Cortex of kidney (tissue), 1 donor: ENCODE results near the gene FGF21.
"Not testable (repeated sequence)": the region's sequence is repeated elsewhere in the genome, so short reads cannot be mapped to it uniquely, and the experiment has no call there.

ENCODE experiments used
- DNase-seq: peaks from one replicate; lab custom pipeline; 2025; lab: John Stamatoyannopoulos, UW

Gene FGF21

DNA sequence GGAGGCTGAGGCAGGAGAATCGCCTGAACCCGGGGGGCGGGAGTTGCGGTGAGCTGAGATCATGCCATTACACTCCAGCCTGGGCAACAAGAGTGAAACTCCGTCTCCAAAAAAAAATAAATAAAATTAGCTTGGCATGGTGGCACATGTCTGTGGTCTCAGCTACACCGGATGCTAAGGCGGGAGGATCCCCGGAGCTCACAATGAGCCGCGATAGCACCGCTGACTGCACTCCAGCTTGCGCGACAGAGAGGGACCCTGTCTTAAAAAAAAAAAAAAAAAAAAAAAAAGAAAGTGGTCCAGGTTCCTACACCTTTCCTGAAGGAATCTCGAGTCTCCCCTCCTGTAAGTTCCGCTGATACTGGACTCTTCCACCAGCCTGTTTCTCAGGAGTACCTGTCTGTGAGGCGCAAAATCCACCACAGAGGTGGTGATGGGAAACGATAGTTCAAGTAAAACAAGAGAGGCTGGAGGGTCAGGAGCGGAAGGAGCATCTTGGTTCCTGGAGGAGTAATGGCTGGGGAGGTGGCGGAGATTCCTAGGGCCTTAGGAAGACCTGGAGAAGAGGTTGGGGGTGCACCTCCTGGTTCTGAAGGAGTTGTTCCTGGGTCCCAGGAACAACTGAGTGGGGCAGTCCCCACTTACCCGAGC, 3.4 kb upstream of the FGF21 start:
- DNase-seq: no peak

DNA sequence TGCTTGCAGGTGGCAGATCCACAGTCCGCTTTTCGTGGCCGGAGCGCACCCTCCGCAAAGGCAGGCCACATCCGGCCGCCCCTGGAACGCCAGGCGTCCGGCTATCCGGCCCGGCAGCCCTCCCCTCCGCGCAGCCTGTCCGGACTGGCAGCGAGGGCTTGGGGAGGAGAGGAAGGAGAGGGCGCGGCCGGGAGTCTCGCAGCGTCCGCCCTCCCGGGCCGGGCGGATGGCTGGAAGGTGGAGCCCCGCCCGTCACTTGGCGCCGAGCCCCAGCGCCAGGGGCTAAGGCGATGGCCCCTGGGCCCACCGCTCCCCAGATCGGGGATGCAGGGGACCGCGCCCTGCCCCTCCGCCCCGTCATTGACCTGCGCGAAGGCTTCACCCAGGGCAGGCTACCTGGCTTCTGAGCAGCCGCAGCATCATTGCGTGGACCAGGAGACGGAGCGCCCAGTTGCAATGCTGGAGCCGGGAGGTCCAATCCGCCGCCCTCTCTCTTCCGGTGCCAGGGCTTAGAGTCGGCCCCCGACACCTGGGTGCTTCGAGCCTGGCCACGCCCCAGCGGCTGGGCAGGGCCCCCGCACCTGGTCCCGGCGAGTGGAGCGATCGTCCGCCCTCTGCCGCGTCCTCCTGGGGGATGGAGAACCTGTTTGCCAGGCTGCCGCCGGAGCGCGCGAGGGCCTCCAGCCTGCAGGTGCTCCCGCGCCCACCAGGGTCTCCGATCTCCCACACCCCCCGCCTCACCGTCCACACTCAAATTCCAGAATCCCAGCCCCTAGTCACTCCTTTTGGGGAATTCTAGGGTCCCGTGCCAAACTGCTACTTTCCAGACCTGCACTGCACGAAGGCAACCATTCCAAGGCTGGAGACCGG, 2.6 kb upstream of the FGF21 start, which contains the start of gene FUT1:
Gene FUT1 (minus strand): TSS at position 146 of the 870 bp plus-strand sequence. CDS start 1,360 bp downstream, outside the sequence.
- DNase-seq: no peak

DNA sequence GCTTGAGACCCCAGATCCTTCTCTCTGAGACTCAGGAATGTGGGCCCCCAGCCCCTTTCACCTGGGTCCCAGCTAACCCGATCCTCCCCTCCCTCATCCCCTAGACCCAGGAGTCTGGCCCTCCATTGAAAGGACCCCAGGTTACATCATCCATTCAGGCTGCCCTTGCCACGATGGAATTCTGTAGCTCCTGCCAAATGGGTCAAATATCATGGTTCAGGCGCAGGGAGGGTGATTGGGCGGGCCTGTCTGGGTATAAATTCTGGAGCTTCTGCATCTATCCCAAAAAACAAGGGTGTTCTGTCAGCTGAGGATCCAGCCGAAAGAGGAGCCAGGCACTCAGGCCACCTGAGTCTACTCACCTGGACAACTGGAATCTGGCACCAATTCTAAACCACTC, 463 bp downstream of the FGF21 start:
- DNase-seq: no peak

DNA sequence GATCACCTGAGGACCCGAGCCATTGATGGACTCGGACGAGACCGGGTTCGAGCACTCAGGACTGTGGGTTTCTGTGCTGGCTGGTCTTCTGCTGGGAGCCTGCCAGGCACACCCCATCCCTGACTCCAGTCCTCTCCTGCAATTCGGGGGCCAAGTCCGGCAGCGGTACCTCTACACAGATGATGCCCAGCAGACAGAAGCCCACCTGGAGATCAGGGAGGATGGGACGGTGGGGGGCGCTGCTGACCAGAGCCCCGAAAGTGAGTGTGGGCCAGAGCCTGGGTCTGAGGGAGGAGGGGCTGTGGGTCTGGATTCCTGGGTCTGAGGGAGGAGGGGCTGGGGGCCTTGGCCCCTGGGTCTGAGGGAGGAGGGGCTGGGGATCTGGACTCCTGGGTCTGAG, 888 bp downstream of the FGF21 start:
- no peak for DNase-seq

DNA sequence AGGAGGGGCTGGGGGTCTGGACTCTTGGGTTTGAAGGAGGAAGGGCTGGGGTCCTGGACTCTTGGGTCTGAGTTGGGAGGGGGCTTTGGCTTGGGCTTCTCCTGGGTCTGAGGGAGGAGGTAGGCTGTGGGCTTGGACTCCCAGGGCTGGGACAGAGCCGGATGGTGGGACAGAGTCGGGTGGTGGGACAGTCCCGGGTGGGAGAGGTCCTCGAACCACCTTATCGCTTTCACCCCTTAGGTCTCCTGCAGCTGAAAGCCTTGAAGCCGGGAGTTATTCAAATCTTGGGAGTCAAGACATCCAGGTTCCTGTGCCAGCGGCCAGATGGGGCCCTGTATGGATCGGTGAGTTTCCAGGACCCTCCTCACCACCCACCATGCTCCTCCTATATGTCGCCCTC, 1.4 kb downstream of the FGF21 start:
- no peak for DNase-seq

DNA sequence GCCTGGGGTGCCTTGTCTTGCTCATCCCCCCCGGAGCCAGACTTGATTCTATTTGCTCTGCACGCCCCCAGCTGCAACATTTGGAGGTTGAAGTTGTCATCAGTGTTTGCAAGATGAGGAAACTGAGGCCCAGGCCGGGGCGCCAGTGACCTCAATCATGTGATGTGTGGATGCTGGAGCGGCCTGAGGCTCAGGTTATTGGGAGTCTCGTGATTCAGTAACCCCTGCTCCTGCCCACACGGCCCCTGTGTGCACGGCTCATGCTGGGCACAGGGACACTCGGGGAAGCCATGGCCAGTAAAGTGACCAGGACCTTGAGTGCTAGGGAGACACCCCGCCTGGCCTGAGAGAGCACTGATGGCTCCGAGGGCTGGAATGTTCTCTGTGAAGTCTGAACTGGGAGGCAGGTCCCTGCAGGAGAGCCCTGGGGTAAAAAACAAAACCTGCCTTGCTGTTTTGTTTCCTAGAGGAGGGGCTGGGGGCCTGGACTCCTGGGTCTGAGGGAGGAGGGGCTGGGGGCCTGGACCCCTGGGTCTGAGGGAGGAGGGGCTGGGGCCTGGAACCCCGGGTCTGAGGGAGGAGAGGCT, 1.9 kb downstream of the FGF21 start:
- no peak for DNase-seq

DNA sequence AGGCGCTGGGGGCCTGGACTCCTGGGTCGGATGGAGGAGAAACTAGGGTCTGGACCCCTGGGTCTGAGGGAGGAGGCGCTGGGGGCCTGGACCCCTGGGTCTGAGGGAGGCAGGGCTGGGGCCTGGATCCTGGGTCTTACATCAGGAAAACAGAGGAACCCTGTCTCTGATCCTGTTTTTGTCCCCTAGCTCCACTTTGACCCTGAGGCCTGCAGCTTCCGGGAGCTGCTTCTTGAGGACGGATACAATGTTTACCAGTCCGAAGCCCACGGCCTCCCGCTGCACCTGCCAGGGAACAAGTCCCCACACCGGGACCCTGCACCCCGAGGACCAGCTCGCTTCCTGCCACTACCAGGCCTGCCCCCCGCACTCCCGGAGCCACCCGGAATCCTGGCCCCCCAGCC, 2.4 kb downstream of the FGF21 start:
- DNase-seq: no peak

DNA sequence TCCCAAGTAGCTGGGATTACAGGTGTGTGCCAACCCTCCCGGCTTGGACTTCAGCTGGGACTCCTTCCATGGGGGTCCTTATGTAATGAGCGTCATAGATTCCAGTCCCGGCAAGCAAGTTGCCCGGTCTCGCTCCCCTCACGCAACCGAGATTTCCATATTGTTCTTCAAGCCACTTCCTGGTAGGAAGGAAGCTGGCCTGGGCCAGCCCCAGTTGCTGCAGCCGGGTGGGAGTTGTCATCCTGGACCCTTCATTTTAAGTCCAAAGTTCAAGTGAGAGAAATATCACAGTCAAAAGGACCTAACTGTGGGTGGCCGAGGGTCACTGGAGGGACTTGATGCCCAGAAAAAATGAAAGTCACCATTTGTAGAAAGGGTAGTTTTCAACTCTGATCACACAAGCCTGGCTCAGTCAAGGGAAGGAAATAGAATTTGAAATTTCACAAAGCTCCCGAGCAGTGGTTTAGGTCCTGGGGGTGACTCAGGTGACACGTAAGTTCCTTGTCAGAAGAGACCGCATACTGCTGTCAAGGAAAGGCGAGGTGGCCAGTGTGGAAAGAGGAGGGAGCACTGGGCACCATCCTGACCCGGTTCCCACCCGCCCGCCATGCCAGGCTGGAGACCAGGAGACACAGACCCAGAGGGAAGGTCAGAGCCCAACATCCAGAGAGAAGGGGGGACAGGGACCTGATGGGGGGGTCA, 5.3 kb downstream of the FGF21 start:
- DNase-seq: no peak

DNA sequence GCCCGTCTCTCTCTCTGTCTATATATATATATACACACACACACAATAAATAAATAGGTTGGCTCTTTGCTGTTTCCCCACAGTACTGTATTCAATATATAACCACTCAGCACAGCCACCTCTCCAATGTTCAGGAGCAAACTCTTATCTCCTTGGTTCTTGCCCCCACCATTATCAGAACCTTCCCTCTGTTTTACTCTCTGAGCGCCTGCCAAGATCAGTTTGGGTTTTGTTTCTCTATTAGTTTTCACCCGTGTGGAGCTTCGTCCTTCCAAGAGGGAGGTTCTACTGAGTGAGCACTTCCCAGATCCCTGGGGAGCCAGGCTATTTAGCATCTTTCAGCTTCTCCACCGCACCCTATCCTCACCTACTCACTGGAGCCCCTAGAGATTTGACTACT, 10.5 kb downstream of the FGF21 start:
- DNase-seq: not testable (repeated sequence)

DNA sequence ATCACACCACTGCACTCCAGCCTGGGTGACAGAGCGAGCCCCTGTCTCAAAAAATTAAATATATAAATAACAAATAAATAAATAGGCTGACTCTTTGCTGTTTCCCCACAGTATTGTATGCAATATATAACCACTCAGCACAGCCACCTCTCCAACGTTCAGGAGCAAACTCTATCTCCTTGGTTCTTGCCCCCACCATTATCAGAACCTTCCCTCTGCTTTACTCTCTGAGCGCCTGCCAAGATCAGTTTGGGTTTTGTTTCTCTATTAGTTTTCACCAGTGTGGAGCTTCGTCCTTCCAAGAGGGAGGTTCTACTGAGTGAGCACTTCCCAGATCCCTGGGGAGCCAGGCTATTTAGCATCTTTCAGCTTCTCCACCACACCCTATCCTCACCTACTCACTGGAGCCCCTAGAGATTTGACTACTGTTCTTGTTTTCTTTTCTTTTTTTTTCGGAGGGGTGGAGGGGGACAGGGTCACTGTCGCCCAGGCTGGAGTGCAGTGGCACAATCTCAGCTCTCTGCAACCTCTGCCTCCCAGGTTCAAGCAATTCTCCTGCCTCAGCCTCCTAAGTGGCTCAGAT, 12.9 kb downstream of the FGF21 start:
- not testable (repeated sequence) for DNase-seq

DNA sequence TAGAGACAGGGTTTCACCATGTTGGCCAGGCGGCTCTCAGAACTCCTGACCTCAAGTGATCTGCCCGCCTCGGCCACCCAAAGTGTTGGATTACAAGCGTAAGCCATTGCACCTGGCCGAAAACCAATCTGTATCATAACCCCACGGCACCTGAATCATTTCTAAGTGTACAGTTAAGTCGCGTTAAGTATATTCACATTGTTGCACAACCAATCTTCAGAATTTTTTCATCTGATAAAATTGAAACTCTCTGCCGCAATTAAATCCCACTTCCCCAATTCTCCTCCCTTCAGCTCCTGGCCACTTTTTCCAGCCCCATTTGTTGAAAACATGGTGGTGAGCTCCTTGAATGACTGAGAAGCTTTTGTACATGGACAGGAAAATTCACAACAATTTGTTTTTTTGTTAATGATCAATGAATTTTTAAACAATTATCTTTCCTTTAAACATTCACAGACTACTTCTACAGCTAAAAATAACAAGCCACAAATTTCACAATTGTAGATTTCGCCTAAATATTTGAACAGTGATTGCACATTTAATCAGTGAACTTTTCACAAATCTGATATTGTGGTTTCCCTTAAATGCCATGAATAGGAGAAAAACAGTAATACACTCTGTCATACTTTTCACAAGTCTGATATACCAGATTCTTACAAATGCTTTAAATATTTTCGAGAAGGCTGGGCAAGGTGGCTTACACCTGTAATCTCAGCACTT, 13.8 kb downstream of the FGF21 start:
- DNase-seq: no peak

DNA sequence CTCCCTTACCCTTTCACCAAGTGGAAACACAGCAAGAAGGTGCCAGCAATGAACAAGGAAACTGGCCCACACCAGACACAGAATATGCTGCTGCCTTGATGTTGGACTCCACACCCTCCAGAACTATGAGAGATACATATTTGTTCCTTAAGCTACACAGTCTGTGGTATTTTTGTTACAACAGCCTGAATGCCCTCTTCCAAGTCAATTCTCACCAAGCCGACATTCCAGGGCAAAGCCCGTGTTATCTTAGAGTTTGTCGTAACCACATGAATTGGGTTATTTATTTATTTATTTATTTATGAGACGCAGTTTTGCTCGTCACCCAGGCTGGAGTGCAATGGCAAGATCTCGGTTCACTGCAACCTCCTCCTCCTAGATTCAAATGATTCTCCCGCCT, 14.9 kb downstream of the FGF21 start:
- DNase-seq: no peak

DNA sequence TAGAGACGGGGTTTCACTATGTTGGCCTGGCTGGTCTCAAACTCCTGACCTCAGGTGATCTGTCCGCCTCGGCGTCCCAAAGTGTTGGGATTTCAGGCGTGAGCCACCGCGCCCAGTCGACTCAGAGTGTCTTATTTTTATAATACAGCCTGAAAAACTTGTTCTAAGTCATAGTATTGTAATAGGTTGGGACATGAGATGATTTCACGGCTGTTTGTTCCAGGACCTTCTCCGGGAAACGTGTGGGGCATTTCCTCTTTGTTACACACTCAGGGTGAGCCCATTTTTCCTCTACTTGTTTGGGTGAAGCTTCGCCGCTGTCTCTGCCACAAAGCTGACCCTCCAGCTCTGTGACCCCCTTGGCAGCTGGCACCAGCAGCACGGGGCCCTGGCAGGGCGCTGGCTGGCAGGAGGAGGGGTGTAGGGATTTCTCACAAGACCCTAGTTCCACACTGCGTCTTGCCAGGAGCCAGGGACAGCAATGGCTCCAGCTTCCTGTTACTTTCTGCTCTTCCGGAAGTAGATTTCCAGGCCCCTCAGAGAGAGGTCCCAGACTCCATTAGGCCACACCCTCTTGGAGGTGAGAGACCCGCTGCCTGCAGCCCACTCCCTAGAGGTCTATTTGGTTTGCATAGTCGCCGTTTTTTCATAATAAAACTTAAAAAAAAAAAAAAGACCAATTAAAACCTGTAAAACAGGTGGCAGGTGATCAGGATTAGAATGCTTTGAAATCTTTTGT, 15.6 kb downstream of the FGF21 start:
- DNase-seq: no peak

DNA sequence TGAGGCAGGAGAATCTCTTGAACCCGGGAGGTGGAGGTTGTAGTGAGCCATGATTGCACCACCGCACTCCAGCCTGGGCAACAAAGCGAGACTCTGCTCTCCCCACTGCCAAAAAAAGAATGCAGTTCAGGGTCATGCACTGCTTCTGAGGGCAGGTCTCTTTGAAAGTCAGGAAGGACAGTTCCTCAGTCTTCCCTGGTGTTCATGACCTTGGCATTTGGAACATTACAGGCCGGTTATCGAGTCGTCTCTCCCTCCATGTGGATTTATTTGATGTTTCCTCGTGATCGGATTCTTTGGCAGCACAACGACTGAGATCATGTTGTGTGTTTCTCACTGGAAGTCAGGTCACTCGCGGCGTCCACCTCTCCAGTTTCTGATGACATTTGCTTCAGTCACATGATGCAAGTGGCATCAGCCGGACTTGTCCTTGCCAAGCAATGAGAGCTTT, 17.2 kb downstream of the FGF21 start:
- DNase-seq: no peak

DNA sequence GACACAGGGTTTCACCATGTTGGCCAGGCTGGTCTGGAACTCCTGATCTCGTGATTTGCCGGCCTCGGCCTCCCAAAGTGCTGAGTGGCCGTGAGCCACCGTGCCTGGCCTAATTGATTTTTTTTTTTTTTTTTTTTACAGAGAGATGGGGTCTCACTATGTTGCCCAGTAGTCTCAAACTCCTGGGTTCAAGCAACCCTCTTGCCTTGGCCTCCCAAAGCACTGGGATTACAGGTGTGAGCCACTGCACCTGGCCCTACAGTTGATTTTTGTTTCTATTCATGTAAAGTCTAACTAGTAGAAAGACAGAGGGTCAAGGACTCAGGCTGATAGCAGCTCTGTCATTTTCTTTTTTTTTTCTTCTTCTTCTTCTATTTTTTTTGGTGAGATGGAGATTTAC, 21.8 kb downstream of the FGF21 start:
- DNase-seq: no peak

DNA sequence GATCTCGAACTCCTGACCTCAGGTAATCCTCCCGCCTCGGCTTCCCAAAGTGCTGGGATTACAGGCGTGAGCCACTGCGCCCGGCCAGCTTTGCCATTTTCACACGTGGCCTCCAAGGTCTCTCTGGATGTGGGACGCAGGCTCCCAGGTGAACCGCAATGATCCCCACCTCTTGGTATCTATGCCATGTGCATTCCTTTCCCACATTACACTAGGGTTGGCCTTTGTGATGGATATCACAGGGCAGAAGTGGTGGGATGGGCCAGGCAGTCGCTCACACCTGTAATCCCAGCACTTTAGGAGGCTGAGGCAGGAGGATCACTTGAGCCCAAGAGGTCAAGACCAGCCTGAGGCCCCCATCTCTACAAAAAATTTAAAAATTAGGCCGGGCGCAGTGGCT, 22.4 kb downstream of the FGF21 start:
- DNase-seq: no peak

DNA sequence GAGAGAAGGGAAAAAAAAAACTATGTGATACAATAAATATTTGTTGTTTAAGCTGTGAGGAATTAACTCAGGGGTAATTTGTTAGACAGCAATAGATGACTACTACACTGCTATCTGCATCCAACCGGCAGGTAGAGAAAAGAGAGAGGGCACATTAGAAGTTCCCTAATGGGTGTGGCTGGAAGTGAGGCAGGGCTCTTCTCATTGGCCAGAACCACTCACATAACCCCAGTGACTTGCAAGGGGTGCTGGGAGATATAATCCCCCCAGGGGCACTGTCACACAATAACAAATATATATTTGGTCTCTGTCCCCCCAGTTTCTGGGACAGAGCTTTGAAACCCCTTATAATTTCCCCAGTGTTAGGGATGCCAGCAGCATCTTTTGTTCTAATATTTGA, 24.3 kb downstream of the FGF21 start:
- DNase-seq: no peak

DNA sequence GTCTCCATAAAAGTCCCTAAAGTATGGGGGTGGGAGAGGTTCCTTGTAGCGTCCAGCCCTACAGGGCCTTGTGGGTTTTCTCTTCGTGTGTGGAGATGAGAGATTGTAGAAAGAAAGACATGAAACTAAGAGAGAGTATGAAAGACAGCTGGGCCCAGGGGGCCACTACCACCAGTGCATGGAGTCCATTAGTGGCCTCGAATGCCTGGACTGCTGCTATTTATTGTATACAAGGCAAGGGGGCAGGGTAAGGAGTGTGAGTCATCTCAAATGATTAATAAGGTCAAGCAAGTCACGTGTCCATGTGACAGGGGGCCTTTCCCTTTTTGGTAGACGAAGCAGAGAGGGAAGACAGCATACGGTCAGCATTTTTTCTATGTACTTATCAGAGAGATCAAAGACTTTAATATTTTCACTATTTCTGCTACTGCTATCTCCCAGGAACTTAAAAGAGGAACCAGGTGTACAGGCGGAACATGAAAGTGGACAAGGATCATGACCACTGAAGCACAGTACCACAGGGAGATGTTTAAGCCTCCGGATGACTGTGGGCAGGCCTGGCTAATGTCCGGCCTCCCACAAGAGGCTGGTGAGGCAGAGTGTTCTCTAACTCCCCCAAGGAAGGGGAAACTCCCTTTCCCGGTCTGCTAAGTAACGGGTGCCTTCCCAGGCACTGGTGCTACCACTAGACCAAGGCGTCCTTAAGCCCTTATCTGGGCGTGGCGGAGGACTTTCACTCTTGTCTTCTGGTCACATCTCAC, 25.5 kb downstream of the FGF21 start:
- DNase-seq: no peak

DNA sequence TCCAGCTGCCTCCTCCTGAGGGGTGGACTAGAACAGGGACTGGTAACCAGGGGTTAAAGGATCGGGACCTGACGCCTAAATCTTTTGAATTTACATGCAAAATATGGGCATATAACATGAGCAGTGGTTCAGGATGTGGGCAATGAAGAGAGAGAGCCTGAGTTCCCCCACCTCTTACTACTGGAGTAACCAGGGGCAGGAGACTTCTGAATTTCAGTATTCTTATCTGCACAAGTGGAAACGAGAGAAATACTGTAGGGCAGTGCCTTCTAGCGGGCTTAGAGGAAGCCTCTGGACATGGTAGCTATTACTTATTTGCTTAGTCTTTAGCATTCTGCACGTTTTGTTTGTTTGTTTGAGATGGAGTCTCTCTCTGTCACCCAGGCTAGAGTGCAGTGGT, 29.2 kb downstream of the FGF21 start:
- DNase-seq: no peak

DNA sequence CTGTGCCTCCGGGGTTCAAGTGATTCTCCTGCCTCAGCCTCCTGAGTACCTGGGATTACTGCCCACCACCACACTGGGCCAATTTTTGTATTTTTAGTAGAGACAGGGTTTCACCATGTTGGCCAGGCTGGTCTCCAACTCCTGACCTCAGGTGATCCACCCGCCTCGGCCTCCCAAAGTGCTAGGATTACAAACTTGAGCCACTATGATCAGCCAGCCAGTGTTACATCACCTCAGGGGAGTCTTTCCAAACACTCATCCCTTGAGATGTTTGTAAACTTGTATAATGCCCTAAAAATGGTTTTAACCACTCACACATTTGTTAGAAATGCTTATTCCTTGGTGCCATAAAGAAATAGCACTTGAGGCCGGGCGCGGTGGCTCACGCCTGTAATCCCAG, 31.1 kb downstream of the FGF21 start:
- DNase-seq: not testable (repeated sequence)
